Stimulated activated naive CD8-positive, alpha-beta T cell treated with anti-CD3 and anti-CD28 coated beads, Interleukin-15, Interleukin-2, amounts not matched to agents 100 ng/mL and 50 ng/mL, for 24 hours (primary cell): Measurements from ENCODE around the gene RIMS3.
"Not testable (repeated sequence)": the region's sequence is repeated elsewhere in the genome, so short reads cannot be mapped to it uniquely, and the experiment has no call there.

Experiments used
- H3K27ac Mint-ChIP-seq: one replicate; pipeline ENCODE4 v1.8.0; 2021; ENCODE audit warnings: mild to moderate bottlenecking, mixed read lengths
- H3K27me3 Mint-ChIP-seq: one replicate; pipeline ENCODE4 v1.8.0; 2021; ENCODE audit warnings: mixed read lengths
- H3K36me3 Mint-ChIP-seq: one replicate; pipeline ENCODE4 v1.8.0; 2021; ENCODE audit warnings: low read depth, mixed read lengths
- H3K4me1 Mint-ChIP-seq: one replicate; pipeline ENCODE4 v1.8.0; 2021; ENCODE audit warnings: low read depth, mixed read lengths
- H3K4me3 Mint-ChIP-seq: one replicate; pipeline ENCODE4 v1.8.0; 2021; ENCODE audit warnings: mild to moderate bottlenecking, mixed read lengths
- H3K9me3 Mint-ChIP-seq: one replicate; pipeline ENCODE4 v1.8.0; 2021; ENCODE audit warnings: mixed read lengths

RIMS3 gene

DNA sequence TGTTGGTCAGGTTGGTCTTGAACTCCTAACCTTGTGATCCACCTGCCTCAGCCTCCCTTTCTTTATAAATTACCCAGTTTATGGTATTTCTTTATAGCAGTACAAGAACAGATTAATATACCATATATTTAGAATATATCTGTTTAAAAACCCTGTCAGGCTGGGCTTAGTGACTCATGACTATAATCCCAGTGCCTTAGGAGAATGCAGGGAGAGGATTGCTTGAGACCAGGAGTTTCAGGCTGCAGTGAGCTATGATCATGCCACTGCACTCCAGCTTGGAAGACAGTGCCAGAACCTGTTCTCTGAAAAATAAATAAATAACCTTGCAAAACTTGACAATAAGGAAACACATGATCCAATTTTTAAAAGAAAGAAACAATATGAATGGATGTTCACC, 90.1 kb downstream of the RIMS3 start:
- no peak overlapping the region for H3K4me3 Mint-ChIP-seq
- H3K27me3 Mint-ChIP-seq = peaks cover 3% of the 10 kb centered on the region
- no peaks in the 10 kb centered on the region for H3K9me3 Mint-ChIP-seq
- no peaks in the 10 kb centered on the region for H3K36me3 Mint-ChIP-seq
- no peak overlapping the region for H3K27ac Mint-ChIP-seq
- no peaks in the 10 kb centered on the region for H3K4me1 Mint-ChIP-seq

DNA sequence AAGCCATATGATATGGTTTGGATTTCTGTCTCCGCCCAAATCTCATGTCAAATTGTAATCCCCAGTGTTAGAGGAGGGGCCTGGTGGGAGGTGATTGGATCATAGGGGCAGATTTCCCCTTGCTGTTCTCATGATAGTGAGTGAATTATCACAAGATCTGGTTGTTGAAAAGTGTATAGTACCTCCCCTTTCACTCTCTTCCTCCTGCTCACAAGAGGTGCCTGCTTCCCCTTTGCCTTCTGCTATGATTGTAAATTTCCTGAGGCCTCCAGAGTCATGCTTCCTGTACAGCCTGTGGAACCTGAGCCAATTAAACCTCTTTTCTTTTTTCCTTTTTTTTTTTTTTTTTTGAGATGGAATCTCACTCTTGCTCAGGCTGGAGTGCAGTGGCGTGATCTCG, 90.7 kb downstream of the RIMS3 start:
- not testable (repeated sequence) for H3K4me1 Mint-ChIP-seq, H3K36me3 Mint-ChIP-seq, H3K27me3 Mint-ChIP-seq, H3K4me3 Mint-ChIP-seq, H3K27ac Mint-ChIP-seq, H3K9me3 Mint-ChIP-seq
